ENCODE measurements around the gene EIF4A3.

The EIF4A3 gene

GRCh38 chr17:80132906-80133625, 13.9 kb downstream of the EIF4A3 start:
- DNase-seq, result no peak

GRCh38 chr17:80130992-80131391, 15.9 kb downstream of the EIF4A3 start:
- no peak for DNase-seq

- no peak for DNase-seq
These were observed 17.8 kb downstream of the EIF4A3 start for GRCh38 chr17:80129006-80129565.

GRCh38 chr17:80126449-80126715, 20.5 kb downstream of the EIF4A3 start:
- DNase-seq, result no peak

GRCh38 chr17:80125656-80126448, 21.1 kb downstream of the EIF4A3 start:
- no peak for DNase-seq

GRCh38 chr17:80124351-80124981, 22.5 kb downstream of the EIF4A3 start:
- no peak for DNase-seq

GRCh38 chr17:80123791-80124190, 23.1 kb downstream of the EIF4A3 start:
- no peak for DNase-seq

- no peak for DNase-seq
These were observed 23.9 kb downstream of the EIF4A3 start for GRCh38 chr17:80122926-80123505.

- no peak for DNase-seq
These were observed 24.8 kb downstream of the EIF4A3 start for GRCh38 chr17:80122026-80122575.

- no peak for DNase-seq
These were observed 27.1 kb downstream of the EIF4A3 start for GRCh38 chr17:80119839-80120238.

GRCh38 chr17:80119271-80119791, 27.6 kb downstream of the EIF4A3 start:
- no peak for DNase-seq

GRCh38 chr17:80118601-80119270, 28.2 kb downstream of the EIF4A3 start:
- DNase-seq, result no peak

GRCh38 chr17:80117491-80118401, 29.2 kb downstream of the EIF4A3 start:
- no peak for DNase-seq

- no peak for DNase-seq
These were observed 30.0 kb downstream of the EIF4A3 start for GRCh38 chr17:80116921-80117380.

GRCh38 chr17:80116276-80116920, 30.5 kb downstream of the EIF4A3 start:
- no peak for DNase-seq

- no peak for DNase-seq
These were observed 31.8 kb downstream of the EIF4A3 start for GRCh38 chr17:80115159-80115558.

- DNase-seq, result no peak
These were observed 32.2 kb downstream of the EIF4A3 start for GRCh38 chr17:80114758-80115157.

GRCh38 chr17:80113033-80113484, 33.9 kb downstream of the EIF4A3 start:
- no peak for DNase-seq

- DNase-seq, result no peak
These were observed 34.4 kb downstream of the EIF4A3 start for GRCh38 chr17:80112471-80113032.
